ENCODE measurements around the gene NADK2.

DNA sequence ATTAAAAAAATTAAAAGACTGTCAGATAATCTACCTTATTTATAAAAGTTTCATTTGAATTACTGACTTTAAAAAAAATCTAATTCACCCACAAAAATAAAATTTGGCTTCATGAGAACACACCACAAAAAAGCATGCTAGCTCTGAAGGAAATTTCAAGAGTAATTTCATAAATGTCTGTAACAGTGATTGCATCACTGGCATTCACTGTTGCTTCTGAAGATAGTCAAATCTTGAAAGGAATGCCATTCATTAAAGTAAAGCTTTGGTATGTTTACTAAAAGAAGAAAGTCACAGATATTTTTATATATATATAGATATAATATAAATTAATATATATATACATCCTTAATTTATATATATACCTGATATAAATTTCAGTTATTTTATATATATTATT lies 43.4 kb downstream of the NADK2 start:
- TF ChIP-seq, protein P1, sequence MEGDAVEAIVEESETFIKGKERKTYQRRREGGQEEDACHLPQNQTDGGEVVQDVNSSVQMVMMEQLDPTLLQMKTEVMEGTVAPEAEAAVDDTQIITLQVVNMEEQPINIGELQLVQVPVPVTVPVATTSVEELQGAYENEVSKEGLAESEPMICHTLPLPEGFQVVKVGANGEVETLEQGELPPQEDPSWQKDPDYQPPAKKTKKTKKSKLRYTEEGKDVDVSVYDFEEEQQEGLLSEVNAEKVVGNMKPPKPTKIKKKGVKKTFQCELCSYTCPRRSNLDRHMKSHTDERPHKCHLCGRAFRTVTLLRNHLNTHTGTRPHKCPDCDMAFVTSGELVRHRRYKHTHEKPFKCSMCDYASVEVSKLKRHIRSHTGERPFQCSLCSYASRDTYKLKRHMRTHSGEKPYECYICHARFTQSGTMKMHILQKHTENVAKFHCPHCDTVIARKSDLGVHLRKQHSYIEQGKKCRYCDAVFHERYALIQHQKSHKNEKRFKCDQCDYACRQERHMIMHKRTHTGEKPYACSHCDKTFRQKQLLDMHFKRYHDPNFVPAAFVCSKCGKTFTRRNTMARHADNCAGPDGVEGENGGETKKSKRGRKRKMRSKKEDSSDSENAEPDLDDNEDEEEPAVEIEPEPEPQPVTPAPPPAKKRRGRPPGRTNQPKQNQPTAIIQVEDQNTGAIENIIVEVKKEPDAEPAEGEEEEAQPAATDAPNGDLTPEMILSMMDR (IDR thresholded peaks at IDR 0.05) = no peak
- TF ChIP-seq POLR2AphosphoS5 (IDR thresholded peaks at IDR 0.05) = no peak
- TF ChIP-seq POLR2A (IDR thresholded peaks at IDR 0.05) = no peak
